ENCODE results near the gene CST3.
"Not testable (repeated sequence)": the region's sequence is repeated elsewhere in the genome, so short reads cannot be mapped to it uniquely, and the experiment has no call there.

The CST3 gene

DNA sequence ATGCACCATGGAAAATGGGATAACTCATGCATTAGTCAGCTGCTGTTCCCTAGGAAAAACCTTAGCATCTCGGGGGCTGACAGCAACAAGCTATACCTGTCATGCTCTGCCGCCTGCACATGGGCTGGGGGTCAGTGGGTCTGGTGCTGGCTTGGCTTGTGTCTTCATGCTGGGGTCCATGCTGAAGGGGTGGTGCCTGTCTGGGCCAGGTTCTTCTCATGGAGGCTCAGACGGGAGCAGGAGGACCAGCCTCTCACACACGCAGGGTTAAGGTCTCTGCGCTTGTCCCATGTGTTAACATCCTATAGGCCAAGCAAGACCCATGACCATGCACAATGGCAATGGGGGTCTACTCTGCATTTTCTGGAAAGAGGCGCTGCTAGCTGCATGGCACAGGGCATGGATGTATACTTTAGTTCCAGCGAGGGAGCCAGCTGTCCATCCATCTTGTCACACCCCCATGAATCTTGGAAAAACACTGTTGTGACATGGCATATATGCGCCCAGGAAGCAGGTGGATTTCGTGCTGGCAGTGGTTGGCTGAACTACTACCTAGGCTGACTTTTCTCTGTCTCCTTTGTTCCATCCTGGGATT is 24.6 kb upstream of the CST3 start:
- DNase-seq = no peak

DNA sequence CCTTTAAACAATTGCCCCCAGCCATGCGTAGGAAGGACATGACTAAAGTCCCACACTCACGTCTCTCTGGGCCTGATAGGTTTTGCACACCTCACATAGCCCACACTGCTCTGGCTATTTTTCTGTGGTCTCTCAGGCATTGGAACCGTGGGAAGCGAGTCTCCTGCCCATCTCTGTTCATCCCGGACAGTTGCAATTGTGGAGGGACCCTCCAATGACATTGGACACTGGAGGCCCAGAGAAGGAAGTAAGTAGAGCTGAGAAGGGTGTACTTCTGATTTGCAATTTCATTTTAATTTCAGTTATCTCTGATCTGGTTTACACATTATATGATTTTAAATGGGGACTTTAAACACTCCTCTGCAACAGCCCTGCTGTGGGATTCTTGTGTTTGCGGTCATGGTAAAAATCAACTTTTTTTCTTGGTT is 23.3 kb upstream of the CST3 start:
- no peak for DNase-seq

DNA sequence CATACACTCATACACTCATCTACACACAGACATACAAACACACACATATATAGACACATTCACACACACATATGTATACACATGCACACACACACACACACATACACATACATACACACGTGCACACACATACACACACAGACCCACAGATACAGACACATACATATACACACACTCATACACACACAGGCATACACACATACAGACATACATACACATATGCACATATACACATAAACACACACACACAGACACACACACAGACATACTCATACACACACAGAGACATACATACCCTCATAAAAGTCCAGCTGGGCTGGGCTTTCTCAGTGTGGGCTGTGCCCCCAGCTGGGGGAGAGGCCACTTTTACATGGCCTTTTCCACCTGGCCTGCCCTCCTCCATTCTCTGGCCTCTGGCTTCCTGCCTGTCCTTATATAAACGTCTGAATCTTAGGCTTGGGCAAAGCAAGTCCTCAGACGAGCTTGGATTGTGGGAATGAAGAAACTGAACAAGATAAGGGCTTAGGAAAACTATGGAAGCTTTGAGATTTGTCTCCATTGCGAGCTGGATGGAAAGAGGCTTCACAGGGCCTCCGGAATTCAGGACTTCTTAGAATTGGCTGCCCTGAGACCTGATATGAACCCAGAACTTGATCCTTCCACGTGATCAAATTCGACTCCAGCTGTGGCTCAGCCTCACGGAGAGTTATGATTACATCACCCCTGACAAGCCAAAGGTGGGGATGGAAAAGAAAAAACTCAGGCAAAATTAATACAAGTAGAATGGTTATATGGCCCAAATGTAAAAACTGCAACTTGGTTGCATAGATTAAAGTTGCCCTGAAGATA is 22.5 kb upstream of the CST3 start:
- no peak for DNase-seq

DNA sequence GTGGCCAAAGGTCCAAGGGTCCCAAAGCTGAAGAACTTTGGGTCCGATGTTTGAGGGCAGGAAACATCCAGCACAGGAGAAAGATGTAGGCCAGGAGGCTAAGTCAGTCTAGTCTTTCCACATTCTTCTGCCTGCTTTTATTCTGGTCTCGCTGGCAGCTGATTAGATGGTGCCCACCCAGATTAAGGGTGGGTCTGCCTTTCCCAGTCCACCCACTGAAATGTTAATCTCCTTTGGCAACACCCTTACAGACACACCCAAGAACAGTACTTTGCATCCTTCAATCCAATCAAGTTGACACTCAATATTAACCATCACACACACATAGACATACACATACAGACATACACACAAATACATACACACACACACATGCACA is 21.8 kb upstream of the CST3 start:
- not testable (repeated sequence) for DNase-seq

DNA sequence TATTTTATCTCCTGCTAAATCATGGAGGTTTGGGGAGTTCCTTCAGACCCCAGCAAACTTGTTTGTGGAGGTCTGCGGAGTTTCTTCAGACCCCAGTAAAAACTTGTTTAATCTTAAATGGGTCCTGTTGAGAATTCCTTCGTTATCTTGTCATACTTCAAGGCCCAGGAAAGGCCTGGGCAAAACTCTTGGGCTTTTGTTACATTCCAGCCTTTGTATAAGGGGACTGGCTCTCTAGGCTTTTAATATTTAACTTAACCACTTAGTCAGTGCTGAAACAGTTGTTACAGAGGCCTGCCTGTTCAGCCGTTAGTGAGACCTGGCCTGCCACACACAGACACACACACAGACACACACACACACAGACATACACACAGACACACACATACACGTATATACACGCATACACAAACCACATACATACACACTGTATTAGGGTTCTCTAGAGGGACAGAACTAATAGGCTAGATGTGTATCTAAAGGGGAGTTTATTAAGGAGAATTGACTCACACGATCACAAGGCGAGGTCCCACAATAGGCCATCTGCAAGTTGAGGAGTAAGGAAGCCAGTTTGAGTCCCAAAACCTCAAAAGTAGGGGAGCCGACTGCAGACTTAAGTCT is 21.3 kb upstream of the CST3 start:
- no peak for DNase-seq

DNA sequence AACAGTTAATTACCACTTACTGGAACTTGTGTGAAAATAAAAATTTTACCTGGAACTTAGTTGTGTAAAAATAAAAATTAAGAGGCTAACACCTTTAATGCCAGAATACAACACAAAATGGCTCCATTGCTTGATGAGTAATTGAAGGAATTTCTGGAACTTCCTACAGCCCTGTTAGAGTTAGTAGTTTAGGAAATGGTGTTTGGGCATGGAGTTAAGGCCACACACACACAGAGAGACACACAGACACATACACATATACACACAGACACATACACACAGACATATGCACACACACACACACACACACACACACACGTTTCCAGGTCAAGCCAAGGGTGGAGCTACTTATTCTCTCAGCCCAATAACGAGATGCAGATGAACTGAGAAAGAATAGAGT is 20.6 kb upstream of the CST3 start:
- no peak for DNase-seq

DNA sequence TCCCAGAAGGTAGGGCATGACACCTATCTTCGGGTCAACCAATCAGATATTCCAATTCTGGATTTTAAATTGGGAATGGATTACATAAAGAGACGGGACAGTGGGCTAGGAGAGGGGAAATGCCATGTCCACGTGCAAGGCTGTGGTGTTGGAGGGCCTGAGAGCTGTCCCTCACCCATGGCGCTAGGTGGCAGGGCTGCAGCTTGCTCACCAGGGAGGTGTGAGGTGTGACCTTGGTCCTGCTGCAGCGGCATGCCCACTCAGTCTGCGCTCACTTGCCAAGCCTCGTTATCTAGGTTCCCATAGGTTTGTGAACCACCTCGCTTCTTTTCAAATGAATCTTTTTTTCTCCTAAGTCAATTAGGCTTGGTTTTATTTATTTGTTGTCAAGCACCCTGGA is 19.4 kb upstream of the CST3 start:
- no peak for DNase-seq

DNA sequence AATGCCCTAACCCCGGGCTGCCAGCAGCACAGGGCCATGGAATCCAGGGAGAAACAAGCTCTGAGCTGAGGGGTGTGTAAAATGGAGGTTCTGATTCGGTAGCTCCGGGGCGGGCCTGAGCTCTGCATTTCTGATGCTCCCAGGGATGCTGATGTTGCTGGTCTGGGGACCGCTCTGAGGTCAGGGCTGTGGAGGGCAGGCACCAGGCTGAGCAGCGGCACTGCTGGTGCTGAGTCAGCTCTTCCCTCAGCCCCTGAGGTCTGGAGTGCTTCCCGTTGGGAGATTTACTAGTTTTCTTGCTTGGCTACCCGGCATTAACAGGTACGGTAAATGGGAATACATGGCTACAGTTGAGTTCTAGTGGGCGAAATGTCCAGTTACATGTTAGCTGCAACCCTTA is 18.6 kb upstream of the CST3 start:
- DNase-seq = peak in 2 of 56 donors; percentile 23 to 30

DNA sequence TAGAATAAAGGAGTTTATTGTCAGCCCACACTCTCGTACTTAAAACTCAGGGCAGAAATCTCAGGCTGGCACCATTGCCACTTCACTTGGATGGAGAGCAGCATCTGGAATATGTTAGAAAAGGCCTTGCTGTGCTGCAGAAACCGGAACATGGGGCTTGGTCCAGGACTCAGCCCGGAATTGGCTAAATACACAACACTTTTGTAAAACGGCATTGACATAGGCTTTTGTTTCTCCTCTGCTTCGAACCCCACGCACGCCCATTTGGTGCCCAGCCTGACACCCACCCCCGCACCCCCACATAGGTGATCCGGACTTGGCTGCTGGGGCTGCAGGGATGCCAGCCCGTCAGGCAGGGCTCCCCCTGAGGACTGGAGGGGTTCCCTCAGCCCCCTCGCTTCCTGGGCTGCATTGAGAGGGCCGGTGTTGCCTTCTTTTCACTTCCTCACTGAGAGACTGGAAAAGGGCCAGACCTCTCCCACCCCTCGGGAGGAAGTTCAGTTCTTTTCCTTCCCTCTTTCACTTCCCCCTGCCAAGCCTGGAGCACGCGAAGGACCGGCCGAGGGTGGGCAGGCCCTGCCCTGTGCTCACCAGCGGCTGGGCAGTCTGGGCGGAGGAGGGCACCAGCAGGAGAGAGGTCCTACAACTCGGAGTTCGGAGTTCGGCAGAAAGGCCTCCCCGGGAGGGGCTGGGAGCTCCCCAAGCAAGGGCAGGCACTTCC is 17.9 kb upstream of the CST3 start:
- peak in 54 of 56 donors; percentile 31 to 94 (median 76) for DNase-seq

DNA sequence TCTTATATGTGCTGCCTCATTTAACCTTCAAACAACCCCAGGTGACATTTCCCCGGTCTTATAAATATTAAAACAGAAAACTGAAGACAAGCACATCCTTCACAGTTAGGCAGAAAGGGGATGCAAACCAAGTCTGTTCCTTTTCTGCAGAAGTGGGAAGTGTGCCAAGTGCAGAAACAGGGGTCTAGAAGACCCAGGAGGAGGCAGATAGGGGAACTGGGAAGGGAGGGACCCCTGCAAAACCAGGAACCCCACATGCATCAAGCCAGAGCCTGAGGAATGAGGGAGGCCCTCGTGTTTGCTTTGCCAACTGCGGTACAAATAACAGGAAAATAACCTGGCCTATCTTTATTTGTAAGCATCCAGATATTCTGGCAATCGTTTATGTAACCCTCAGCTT is 17.0 kb upstream of the CST3 start:
- peak in 1 of 56 donors; percentile 26 for DNase-seq

DNA sequence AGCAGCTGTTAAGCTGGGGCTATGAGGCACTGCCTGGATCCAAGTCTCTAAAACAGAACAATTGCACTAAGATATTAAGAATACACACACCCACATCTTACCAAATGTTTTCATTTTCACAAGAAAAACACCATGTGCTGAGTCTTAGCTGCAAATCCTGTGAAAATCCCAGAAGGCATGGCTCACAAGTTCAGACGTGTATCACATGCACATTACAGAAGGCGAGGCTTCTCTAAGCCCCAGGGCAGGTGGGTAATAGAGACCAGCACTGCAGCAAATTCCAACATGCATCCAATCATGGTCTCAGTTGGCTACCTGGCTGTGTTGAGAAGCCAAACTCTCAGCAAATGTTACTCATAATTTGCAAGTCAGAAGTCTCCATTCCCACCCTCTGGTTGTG is 16.2 kb upstream of the CST3 start:
- no peak for DNase-seq

DNA sequence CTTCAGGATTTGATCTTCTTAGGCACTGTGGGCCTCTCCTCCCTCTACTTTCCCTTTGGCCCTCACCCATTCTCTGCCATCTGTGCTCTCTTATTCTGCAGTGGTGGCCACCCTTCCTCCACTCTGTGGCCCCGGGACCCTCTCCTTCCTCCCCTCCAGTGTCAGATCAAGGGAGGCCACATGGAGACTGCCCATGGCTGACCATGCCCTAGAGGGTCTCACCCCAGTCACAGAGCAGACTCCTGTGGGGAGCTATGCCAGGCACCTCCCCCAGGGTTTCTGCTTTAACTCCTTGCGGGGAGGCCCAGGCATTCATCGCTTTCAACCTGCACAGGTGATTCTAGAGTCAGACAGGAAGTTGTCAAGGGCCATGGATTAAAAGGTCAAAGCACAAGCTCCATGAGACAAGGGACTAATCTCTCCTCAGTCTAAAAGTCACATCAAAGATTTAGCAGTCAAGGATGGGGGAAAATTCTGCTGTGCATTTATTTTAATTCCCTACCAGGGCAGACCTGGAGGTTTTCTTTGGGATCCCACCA is 15.7 kb upstream of the CST3 start:
- no peak for DNase-seq

DNA sequence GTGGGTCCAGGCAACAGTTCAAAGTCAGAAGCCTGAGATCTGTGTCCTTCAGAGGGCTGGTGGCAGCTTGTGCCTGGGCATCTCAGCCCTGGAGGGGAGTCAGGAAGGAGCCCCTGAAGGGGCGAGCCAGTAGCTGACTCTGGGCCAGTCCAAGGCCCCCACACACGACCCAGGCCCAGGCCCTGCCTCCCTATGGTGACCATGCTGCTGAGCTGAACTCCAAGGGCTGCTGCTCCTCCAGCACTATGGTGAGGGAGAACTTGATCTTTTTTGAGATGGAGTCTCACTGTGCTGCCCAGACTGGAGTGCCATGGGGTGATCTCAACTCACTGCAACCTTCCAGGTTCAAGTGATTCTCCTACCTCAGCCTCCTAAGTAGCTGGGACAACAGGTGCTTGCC is 15.2 kb upstream of the CST3 start:
- DNase-seq = no peak

DNA sequence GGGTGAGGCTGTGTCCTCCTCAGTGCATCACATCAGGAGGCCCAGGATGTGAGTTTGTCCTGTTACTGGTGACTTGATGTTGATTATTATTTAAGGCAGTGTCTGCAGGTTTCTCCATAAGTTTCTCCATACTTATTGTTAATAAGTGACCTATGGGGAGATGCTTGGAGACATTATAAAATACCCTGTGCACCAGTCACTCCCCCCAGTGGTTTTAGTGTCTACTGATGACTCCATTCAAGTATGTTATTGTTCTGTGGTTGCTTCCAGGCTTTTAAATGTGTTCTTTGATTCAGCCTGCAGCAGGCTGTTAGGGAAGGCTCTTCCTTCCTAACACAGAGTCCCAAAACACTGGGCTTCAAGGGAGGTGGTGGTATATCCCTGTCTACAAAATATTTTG is 14.6 kb upstream of the CST3 start:
- DNase-seq = no peak

DNA sequence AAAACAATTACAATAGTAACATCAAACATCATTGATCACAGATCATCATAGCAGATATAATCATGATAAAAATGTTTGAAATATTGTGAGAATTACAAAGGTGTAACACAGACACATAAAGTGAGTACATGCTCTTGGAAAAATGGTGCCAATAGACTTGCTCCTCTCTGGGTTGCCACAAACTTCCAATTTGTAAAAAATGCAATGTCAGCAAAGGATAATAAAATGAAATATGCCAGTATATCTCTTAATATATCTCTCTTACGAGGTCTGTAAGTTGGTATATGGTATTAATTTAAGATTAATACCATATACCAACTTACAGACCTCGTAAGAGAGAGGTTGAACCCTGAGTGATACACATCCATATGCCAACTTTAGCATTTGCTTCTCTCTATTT is 13.4 kb upstream of the CST3 start:
- no peak for DNase-seq

DNA sequence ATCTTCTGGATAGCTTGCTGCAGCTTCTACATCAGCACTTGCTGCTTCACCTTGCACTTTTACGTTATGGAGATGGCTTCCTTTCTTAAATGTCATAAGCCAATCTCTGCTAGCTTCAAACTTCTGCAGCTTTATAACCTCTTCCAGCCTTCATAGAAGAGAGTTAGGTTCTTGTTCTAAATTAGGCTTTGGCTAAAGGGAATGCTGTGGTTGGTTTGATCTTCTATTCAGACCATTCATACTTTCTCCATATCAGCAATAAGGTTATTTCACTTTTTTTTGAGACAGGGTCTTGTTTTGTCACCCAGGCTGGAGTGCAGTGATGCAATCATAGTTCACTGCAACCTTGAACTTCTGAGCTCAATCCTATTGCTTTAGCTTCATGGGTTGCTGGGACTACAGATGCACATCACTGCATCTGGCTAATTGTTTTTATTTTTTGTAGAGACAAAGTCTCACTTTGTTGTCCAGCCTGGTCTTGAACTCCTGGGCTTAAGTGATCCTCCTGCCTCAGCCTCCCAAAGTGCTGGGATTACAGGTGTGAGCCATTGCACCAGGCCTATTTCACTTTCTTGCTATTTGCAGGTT is 12.2 kb upstream of the CST3 start:
- DNase-seq = no peak

DNA sequence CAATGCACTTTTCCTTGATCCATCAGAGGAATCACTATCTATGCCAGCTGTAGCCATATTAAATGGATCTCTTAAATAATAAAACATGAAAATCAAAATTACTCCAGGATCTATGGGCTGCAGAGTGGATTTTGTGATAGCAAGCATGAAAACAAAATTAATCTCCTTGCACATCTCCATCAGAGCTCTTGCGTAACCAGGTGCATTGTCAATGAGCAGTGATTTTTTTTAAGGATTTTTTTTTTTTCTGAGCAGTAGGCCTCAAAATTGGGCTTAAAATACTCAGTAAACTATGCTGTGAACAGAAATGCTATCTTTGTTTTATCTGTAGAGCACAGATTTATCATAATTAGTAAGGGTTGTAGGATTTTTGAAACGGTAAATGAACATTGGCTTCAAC is 11.5 kb upstream of the CST3 start:
- DNase-seq = no peak

DNA sequence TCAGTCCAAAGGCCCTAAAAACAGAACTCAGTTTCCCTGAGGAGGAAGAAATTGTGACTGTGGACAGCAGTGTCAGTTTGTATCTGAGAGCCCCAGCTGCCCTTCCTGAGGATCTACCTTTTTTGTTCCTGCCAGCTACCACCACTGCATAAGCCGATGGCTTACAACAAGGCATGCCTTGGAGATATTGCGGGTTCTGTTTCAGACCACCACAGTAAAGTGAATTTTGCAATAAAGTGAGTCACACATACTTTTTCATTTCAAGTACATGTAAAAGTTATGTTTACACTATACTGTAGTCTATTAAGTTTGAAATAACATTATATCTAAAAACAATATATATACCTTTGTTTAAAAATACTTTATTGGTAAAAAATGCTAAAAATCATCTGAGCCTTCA is 9.6 kb upstream of the CST3 start:
- no peak for DNase-seq

DNA sequence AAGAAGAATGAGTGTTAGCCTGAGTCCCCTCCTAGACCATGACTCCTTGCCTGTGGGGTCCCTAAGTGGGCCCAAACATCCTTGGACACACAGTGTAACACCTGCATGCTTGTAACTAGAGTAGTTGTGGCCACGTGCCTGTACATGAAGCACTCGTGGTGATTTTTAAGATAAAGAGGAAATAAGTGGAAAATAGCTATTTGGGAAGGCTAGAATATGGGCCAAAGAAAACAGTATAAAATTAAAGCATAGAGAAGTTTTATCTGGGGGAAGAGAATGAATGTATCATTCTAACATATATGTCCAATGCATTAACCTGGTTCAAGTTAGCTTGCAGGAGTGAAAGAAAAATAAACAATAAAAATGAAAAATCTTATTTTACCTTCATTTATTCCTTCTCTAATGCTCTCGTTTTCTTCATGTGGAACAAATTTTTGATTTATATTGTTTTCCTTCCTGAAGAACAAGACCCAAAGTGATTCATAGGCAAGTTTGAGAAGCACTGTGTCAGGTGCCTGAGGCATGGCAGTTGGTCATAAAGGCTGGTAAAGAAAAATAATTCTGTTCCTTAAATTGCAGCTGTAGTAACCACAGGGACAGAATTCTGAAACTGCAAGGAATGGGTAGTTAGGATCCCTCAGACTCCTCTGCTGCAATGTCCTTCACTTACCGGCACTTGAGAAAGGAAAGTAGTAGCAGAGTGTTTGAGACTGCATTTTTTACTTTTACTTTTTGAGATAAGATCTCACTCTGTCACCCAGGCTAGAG is 8.5 kb upstream of the CST3 start:
- DNase-seq = no peak

DNA sequence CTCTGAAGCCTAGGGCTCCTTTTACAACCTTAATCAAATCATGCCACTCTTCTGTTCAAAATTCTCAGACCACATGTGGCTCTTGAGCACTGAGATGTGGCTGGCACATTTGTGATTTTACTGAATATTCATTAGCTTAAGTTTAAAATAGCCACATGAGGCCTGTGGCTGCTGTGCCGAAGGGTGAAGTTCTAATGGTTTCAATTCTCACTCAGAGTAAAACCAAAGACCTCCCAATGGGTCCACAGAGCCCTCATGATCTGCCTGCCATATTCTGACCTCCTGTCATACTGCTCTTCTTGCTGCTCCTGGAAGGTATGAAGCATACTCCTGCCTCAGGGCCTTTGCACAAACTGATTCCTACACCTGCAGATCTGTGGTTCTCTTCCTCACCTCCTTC is 7.8 kb upstream of the CST3 start:
- DNase-seq = no peak

DNA sequence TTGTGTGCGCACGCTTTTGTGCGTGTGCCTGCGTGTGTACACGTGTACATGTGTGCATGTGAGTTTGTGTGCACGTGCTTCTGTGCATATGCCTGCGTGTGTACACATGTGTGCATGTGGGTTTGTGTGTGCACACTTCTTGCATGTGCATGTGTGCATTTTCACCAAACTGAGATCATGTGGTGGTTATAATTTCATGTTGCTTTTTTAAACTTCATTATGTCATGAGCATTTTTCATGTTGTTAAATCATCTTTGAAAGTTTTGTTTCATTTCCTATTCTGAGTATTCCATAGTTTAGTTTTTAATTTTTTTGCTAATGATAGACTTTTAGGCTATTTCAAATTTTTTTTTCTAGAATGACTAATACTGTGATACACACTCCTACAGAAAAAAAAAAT is 6.4 kb upstream of the CST3 start:
- no peak for DNase-seq

Measured in nucleus accumbens (tissue), 56 donors.